ENCODE measurements around the gene LCN12. TPM values are rescaled to one million over a fixed set of nuclear protein-coding genes. Genes with fewer than 3 reads are reported as not detected.

LCN12 gene
- total RNA-seq, 1 donor from 2014 or later: not detected

DNA sequence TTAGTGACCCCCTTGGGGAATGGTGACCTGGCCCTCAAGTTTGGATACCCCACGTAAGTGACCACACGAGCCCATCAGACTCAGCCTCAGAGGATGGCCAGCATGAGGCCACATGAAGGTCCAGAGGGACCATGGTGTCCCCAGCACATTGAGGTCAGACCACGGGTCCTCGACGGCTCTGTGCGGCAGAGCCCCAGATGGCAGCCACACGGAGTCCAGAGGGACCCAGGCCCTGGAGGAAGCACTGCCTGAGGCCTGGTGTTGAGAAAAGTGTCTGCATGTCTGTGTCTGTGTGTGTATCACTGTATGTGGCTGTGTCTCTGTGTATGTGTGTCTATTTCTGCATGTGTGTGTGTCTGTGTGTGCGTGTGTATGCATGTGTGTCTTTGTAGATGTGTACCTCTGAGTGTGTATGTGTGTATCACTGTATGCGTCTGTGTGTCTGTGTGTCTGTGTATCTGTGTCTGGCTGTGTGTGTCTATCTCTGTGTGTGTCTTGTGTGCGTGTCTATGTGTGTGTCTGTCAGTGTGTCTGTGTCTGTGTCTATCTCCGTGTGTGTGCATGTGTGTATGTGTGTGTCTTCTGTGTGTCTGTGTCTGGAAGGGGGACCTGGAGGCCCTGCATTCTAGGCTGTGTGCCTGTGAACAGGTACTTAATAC is 31.7 kb downstream of the LCN12 start:
- DNase-seq (ENCODE audit: extremely low spot score in 2 of 2): no peak

GRCh38 chr9:136984464-136985026 is 32.5 kb downstream of the LCN12 start:
- no peak overlapping the region for H3K4me3 ChIP-seq
- peaks cover 6% of the 10 kb centered on the region for H3K27me3 ChIP-seq
- no peaks in the 10 kb centered on the region for H3K36me3 ChIP-seq
- no peaks in the 10 kb centered on the region for H3K9me3 ChIP-seq
- H3K27ac ChIP-seq: no peak overlapping the region
- no peak for DNase-seq (ENCODE audit: extremely low spot score in 2 of 2)
- H3K4me1 ChIP-seq: peaks cover 28% of the 10 kb centered on the region
- TF ChIP-seq POLR2A (IDR thresholded peaks at IDR 0.05): no peak
- TF ChIP-seq, protein P1, sequence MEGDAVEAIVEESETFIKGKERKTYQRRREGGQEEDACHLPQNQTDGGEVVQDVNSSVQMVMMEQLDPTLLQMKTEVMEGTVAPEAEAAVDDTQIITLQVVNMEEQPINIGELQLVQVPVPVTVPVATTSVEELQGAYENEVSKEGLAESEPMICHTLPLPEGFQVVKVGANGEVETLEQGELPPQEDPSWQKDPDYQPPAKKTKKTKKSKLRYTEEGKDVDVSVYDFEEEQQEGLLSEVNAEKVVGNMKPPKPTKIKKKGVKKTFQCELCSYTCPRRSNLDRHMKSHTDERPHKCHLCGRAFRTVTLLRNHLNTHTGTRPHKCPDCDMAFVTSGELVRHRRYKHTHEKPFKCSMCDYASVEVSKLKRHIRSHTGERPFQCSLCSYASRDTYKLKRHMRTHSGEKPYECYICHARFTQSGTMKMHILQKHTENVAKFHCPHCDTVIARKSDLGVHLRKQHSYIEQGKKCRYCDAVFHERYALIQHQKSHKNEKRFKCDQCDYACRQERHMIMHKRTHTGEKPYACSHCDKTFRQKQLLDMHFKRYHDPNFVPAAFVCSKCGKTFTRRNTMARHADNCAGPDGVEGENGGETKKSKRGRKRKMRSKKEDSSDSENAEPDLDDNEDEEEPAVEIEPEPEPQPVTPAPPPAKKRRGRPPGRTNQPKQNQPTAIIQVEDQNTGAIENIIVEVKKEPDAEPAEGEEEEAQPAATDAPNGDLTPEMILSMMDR (IDR thresholded peaks at IDR 0.05): no peak
- TF ChIP-seq POLR2AphosphoS5 (IDR thresholded peaks at IDR 0.05; ENCODE audit: insufficient read depth in 1 of 2, low read depth in 1 of 2): peak in 1 of 2 donors; percentile 6
- intact Hi-C loops (cut with DNase I): no loop called here

More for the DNA sequence above, 31.7 kb downstream of the LCN12 start:
- H3K4me3 ChIP-seq: no peak overlapping the region
- no peaks in the 10 kb centered on the region for H3K9me3 ChIP-seq
- no peaks in the 10 kb centered on the region for H3K36me3 ChIP-seq
- no peak overlapping the region for H3K27ac ChIP-seq
- intact Hi-C loops (cut with DNase I): no loop called here
- peaks cover 6% of the 10 kb centered on the region for H3K27me3 ChIP-seq
- TF ChIP-seq POLR2A (IDR thresholded peaks at IDR 0.05) (no peak), POLR2AphosphoS5 (IDR thresholded peaks at IDR 0.05; ENCODE audit: insufficient read depth in 1 of 2, low read depth in 1 of 2) (no peak)
- TF ChIP-seq, protein P1 (IDR thresholded peaks at IDR 0.05): no peak
- H3K4me1 ChIP-seq: peaks cover 28% of the 10 kb centered on the region

DNA sequence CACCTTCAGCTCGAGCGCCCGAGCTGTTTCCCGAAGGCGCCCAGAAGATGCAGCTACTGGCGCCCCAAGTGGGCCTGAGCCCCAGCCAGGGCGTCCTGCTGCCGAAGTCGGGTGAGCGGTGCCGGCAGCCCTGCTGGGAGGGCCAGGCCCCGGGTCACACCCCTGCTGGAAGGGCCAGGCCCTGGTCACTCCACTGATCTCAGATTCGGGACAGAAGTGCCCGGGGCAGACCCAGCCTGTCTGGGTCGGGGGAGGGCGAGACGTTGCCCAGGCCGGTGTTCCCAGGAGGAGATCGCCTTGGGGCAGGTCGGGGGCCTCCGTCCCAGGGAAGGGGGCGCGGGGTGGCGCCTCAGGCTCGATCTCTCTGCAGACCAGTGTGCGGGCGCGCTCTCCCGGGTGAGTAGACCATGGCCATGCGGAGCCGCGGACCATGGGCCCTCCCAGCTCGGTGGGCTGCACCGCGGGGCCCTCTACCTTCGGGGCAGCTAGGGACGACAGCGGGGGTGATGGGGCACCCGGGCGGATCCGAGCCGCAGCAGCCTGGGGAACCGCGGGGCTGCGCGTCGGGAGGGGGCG is 33.0 kb downstream of the LCN12 start:
- Histone ChIP-seq H3K27me3 (peaks cover 6% of the 10 kb centered on the region), H3K36me3 (no peaks in the 10 kb centered on the region), H3K27ac (no peak overlapping the region), H3K4me3 (peak overlapping the region in 1 of 2 donors; percentile 2), H3K4me1 (peaks cover 28% of the 10 kb centered on the region), H3K9me3 (no peaks in the 10 kb centered on the region)
- intact Hi-C loops (cut with DNase I): no loop called here
- no peak for DNase-seq (ENCODE audit: extremely low spot score in 2 of 2)
- TF ChIP-seq, protein P1 (IDR thresholded peaks at IDR 0.05): no peak
- no peak for TF ChIP-seq POLR2AphosphoS5 (IDR thresholded peaks at IDR 0.05; ENCODE audit: insufficient read depth in 1 of 2, low read depth in 1 of 2)
- TF ChIP-seq POLR2A (IDR thresholded peaks at IDR 0.05): no peak

DNA sequence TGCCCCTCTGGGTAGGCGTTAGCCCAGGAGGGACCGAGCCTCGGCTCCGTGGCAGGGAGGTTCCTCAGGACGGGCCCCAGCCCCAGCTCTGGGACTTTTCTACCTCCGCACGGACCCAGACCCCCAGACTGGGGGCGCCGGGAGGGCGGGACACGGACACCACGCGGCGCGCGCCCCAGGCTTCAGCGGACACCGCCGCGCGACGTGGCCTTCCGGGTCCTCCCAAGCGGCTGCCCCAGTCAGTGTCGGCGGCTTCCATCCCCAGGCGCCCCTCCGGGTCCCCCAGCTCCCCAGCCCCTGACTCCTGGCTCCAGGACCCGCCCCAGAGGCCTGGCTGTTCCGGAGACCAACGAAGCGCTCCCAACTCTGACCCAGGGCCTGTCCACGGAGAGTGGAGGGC is 33.8 kb downstream of the LCN12 start:
- no peak for DNase-seq (ENCODE audit: extremely low spot score in 2 of 2)
- intact Hi-C loops (cut with DNase I): no loop called here
- peaks cover 26% of the 10 kb centered on the region for H3K4me1 ChIP-seq
- no peaks in the 10 kb centered on the region for H3K9me3 ChIP-seq
- H3K27ac ChIP-seq: no peak overlapping the region
- H3K36me3 ChIP-seq: no peaks in the 10 kb centered on the region
- H3K4me3 ChIP-seq: no peak overlapping the region
- TF ChIP-seq POLR2AphosphoS5 (IDR thresholded peaks at IDR 0.05; ENCODE audit: insufficient read depth in 1 of 2, low read depth in 1 of 2): no peak
- no peak for TF ChIP-seq POLR2A (IDR thresholded peaks at IDR 0.05)
- TF ChIP-seq, protein P1 (IDR thresholded peaks at IDR 0.05): no peak
- peaks cover 6% of the 10 kb centered on the region for H3K27me3 ChIP-seq

DNA sequence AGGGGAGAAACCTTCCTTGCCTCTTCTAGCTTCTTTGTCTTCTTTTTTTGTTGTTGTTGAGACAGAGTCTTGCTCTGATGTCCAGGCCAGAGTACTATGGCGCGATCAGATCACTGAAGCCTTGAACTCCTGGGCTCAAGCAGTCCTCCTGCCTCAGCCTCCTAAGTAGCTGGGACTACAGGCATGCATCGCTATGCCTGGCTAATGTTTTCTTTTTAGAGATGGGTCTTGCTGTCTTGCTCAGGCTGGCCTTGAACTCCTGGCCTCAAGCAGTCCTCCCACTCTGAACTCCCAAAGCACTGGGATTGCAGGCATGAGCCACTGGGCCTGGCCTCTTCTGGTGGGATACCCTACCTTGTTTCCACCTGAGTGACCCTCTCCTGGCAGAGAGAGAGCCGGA is 36.8 kb downstream of the LCN12 start:
- no peak for DNase-seq (ENCODE audit: extremely low spot score in 2 of 2)
- H3K27me3 ChIP-seq: peaks cover 6% of the 10 kb centered on the region
- TF ChIP-seq, protein P1 (IDR thresholded peaks at IDR 0.05): no peak
- TF ChIP-seq POLR2A (IDR thresholded peaks at IDR 0.05) (no peak), POLR2AphosphoS5 (IDR thresholded peaks at IDR 0.05; ENCODE audit: insufficient read depth in 1 of 2, low read depth in 1 of 2) (no peak)
- no peaks in the 10 kb centered on the region for H3K9me3 ChIP-seq
- H3K27ac ChIP-seq: no peak overlapping the region
- intact Hi-C loops (cut with DNase I): no loop called here
- peaks cover 40% of the 10 kb centered on the region for H3K4me1 ChIP-seq
- H3K36me3 ChIP-seq: no peaks in the 10 kb centered on the region
- no peak overlapping the region for H3K4me3 ChIP-seq

All from vagina (tissue), 2 donors.